ENCODE results near the gene BAIAP3.
"Not testable (repeated sequence)": the region's sequence is repeated elsewhere in the genome, so short reads cannot be mapped to it uniquely, and the experiment has no call there.

DNA sequence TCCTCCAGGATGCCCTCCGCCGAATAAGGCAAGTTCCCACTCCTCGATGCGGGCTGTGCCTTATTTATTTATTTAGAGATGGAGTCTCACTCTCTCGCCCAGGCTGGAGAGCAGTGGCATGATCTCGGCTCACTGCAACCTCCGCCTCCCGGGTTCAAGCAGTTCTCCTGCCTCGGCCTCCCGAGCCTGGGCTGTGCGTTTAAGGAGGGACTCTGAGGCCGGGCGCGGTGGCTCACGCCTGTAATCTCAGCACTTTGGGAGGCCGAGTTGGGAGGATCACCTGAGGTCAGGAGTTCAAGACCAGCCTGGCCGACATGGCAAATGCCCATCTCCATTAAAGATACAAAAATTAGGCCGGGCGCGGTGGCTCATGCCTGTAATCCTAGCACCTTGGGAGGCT lies 5.3 kb upstream of the BAIAP3 start:
- TF ChIP-seq CTCF (IDR thresholded peaks at IDR 0.05; ENCODE audit: insufficient read depth, low read length); SPI1 (IDR thresholded peaks at IDR 0.05; ENCODE audit: borderline replicate concordance, low read depth); POLR2AphosphoS5 (IDR thresholded peaks at IDR 0.05; ENCODE audit: low read depth): not testable (repeated sequence)

All from HL-60 (cell line).